GM19463 (cell line): ENCODE results near the gene HOXB4.

Experiments
- ATAC-seq: cut with Tn5 transposase; IDR thresholded peaks from one replicate; pipeline ENCODE4 v1.9.1; 2021; ENCODE audit warnings: mild to moderate bottlenecking, moderate library complexity; ENCODE audit not compliant: unreplicated experiment

HOXB4 gene

DNA sequence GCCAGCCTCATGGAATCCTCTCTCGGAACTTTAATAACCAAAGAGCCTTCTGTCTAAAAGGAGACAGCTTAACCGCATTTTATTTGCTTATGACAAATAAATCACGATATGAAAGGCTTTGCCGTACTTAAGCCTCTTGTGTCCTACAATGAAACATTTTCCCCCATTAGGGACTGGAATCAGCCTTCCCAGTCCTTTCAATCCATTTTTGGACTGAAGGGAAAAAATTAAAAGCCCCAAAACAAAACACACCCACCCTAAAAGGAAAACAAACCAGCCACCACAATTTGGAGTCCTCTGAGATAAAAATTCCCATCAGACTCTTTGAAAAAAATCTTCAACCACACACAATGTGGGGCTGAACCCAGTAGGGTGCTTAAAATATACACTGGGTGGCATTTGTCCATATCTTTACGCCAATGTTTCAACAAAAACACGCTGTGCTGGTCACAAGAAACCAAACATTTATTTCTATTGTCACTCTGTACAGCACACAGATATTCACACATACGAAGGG, 3.0 kb downstream of the HOXB4 start:
- ATAC-seq = no peak

DNA sequence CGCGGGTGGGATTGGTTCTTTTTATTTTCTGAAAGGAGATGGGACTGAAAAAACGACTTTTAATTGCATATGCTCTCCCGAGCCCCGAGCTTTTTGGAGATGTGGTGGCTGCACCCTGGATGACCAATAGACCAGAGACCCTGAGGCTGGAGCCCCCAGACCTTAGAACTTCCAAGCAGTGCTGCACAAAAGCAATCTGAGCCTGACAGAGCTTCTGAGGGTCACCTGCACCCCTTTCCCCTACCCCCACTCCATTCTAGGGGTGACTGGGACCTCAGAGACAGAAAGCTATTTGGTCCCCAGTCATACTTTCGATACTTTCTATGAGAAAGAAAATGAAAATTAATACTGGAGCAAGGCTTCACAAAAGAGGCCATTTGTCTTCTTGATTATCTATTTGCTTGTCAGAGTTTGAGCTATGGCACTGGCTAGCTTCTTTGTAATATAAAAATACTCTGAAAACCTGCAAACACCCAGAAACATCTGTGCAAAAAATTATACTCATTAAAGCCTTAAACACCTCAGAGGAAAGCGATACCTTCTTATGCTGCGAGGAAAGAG, 3.6 kb downstream of the HOXB4 start:
- no peak for ATAC-seq

DNA sequence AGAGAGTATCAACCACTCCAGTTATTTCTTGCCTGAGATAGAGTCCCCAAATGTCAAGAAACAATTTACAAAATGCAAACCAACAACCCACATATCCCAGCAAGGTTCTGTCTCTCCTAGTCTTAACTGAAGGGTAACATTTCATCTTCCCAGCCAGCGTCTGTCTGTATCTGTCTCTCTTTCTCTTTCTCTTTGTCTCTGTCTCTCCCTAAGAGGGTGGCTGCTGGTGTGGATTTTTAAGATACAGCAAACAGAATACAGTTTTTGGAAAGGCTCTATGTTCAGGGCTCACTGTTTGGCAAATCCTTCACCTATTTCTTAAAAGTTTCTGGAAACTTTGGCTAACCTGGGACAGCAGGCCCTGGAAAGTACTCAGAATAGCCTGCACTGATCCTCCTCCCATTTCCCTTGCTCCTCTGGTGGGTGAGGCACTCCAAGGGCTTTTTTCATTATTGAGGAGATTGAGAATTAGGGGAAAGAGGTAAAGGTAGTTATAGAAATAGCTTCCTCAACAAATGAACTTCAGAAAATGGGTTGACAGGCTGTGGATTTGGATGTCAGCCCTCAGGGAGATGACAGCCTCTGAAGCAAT, 6.2 kb downstream of the HOXB4 start:
- no peak for ATAC-seq

DNA sequence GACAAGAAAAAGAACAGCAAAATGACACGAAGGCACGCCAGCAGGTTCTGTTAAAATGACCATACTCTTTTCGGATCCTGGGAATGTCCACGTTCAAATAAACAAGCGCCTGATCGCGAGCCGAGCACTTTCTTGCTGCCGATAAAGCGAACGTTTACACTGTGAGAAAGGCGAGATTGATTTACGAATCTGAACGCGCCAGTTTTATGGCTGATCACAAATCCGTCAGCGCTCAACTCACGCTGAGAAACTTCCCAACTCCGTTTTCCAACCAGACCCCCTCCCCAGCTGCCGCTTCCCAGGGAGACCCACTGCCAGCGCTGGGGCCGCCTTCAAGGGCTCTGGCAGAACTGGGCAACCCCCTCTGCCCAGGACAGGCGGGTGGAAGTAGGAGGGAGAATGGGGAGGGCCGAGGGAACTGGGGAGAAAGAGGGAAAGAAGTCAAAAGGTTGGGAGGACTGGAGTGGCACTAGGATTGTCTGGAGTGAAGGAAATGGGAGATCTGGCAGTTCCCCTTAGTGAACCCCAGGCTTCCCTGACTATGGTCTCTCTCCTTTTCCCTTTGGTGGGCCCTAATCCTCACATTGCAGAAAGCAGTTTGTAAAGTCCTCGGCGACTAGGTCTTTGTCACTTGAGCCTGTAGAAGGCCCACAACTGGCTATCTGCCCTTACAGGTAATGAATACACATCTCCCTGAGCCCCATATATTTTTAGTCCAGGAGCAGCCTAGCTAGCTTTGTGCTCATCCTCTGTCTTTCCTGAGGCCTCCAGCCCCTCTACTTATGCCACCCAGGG, 6.9 kb downstream of the HOXB4 start:
- ATAC-seq = no peak

DNA sequence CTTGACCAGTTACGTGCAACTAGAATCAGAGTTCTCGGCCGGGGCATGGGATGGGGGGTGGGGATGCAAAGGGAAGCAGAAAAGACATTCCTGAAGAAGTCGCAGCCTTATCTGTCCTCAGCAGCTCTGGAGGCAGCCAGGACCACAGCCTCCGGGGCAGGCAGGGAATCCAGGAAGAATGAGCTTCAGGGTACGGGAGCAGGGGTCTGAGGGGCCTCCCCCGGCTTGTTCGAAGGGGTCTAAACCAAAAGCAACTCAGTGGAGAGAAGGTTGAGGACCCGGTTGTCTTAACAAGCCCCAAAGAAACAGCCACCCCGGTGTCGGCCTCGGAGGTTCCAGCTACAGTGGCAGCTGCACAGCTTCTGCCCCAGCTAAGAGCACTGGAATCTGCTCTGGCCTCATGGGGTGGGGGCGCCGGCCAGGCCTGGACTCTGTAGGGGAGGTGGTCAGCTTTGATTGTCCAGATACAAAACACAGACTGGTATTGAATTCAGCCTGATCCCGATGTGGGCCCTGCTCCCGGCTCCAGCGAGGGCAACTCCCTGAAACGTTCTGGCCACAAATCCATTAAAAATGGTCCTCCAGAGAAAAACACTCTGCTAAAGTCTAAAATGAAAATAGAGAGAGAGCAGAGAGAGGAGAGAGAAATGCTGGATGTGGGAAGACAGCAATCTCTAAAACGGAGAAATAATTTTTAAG, 7.7 kb downstream of the HOXB4 start:
- ATAC-seq = no peak

DNA sequence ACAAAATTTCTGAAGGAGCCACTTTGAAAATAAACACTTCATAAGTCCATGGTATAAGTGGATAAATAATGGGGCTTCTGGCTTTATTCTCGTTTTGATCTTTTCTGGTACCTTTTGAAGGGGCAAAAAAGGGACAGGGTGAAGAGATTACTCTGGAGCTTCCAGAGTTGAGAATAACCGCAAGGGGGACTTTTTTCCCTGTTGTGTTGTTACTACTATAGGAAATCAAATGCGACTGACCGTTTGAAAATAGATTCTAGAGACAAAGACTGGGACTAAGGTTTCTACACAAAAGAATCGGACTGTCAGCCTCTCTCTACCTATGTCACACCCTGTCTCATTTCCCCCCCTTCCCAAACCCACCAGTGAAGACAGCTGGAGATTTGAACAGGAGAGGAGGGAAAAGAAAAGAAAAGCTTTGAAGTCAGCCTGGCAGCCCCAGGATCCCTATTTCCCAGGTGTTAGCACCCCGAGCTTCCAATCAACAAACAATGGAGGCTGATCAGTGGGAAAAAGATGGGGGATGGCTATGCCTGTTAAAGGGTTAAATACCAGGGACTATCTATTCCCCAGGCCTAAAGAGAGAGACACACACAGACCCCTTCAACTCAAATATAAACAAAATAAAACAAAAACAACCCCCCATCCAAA, 8.4 kb downstream of the HOXB4 start:
- ATAC-seq = no peak

DNA sequence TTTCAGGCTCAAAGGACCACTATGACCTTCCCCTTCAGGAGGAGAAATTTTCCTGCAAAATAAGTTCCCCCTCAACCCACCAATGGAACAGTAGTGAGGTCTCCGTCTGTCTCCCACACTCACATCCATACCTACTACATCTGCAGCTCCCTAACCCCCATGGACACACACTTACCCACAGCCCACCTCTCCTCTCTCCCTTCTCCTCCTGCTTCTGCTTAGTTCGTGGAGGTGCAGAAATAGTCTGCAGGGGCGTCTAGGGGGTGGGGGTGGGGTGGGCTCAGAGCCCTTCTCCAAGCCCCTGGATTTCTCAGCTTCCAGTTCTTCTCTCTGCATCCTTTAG, 8.9 kb downstream of the HOXB4 start:
- ATAC-seq = no peak

DNA sequence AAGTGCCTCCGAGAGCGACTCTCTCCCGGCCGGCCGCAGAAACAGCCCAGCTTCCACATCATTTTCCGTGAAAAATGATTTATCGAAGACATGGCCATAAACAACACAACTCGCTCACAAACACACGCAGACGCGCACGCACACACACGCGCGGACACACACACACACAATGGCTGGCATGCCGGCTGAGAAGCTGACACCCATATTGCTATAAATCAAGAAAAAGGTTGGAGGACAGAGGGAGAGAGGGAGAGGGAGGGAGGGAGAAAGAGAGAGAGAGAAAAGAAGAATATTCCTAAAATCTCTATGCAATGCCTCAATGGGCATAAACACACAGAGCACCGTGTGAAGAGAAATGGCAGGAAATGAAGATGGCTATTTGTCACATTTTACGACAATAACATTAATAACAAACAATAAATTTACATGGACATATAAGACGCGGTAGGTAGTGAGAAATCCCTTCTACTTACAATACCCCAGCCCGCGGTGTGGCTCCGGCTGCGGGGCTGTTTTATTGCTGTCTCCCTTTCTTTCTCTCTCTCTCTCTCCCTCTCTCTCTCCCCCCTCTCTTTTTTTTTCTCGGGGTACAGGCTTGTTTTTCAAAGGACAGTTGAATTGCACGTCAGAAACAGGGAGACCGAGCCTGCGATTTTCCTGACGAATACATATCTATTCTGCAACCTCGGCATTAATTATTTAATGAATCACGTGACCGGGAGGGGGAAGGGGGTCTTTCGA, 9.5 kb downstream of the HOXB4 start:
- ATAC-seq = no peak

DNA sequence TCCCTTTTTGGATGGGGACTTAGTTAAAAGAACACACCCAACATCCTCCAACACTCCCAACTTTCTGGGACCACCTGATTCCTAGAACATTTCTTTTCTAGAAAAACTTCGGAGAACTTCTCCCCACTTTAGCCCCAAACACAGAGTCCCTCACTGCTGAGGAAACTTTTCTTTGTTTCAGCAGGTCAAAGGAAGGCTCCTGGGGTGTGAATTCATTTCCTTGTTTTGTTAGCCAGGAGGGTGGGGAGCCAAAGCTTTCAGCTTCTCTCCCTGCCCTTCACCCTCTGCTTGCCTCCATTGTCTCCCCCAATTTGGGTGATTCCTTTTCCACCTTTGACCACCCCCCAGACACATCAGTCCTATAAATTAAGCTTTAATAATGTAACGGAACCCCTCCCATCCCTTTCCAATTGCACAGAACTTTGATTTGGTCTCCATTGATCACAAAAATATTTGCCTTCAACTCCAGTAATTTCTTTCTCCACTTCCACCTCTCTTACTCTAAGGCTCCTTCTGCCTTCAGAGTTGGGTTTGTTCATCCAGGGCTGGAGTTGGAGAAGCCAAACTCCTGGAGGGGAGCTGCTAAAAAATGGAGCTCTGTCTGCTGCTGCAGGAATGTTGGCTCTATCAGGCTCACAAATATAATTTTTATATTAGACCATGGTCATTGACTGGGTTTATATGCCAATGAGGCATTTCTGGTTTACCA, 10.3 kb downstream of the HOXB4 start:
- ATAC-seq = no peak

DNA sequence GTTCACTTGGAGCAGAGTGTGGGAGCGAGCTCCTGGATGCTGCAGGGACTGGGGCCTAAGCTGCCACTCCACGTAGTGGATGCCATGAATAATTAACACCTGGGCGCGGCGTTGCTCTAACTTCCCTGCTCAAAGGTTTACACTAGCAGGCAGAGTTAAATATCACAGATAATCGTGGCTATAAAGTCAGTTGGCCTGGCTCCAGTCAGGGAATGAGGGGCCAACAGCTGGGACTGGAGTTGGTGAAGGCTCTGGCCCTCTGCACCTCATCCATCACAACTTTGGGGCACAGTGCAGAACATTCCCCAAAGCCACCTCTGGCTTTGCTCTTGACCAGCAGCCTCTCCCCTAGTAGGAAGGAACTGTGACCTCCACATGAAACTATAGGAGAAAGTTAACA, 10.9 kb downstream of the HOXB4 start:
- ATAC-seq = no peak

DNA sequence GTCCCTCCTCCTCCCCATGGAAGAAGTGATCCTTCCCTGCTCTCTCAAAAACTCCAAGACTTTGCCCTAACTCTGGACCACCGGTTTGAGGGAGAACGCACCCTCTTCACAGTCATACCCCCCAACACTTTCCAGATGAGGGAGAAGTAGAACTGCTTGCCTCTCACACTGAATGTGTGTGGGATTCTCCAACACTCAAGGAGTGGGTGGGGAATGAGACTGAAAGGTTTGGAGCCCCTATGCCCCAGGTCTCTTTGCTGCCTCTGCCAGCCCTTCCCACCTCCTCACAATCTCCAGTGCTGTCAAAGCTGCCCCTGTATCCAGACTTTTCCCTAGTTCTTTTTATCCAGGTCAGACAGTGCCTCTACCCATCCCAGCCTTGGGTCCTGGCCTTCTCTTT, 11.4 kb downstream of the HOXB4 start:
- ATAC-seq = no peak

DNA sequence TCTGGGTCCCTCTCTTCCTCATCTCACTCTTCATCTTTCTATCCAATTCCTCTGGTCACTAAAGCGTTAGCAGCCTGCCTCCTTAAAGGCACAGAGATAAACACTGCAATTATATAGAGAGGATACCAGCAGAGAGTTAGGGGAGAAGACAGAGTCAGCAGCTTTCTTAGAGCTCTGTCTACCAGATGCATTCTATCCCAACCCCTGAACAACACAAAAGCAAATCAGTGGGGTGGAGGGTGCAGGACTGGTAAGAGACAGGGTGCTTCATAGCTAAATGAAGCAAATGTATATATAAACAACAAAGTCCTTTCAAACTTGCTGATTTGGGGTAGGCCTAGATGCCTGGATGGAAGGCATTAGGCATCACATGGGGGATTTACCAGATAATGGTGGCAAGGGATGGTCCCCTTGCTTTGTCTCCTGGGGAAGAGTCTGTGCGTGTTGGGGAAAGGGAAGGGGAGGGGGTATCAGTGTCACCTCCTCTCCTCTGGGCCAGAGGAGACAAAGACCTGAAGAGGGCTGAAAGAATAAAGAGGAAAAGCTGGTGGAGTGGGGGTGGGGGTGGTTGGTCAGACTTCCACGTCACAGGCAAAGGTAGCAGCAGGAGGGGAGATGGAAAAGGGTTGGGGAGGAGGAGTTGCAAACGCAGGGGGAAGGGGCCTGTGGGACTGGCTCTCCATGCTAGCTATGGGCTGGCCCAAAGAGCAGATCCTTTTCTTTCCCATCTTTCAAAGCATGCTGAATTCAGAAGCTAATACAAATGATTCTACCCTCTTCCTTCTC, 12.0 kb downstream of the HOXB4 start:
- ATAC-seq = no peak

DNA sequence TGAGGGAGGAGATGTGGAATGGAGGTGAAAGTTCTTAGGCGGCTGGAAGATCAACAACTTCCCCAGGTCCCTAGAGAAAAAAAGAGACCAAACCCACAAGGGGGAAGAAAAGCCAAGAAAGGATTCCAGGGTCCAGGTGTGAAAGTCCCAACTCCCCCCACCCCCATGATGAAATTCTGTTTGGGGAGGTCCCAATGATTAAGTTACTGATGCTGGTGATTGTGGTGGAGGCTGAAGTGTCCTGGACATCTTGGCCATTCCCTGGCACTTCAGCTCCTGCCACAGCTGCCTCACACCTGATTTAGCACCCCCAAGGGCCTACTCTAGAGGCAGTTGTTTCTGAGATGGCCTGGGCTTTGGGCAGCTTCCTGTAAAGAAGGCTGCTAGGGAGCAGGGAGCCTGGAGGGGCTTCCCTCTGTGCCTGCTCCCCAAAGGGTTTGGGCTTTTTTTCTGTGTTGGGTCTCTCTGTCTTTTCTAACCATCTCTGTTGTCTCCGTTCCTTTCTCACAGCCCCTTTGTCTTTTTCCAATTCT, 13.1 kb downstream of the HOXB4 start:
- ATAC-seq = no peak

DNA sequence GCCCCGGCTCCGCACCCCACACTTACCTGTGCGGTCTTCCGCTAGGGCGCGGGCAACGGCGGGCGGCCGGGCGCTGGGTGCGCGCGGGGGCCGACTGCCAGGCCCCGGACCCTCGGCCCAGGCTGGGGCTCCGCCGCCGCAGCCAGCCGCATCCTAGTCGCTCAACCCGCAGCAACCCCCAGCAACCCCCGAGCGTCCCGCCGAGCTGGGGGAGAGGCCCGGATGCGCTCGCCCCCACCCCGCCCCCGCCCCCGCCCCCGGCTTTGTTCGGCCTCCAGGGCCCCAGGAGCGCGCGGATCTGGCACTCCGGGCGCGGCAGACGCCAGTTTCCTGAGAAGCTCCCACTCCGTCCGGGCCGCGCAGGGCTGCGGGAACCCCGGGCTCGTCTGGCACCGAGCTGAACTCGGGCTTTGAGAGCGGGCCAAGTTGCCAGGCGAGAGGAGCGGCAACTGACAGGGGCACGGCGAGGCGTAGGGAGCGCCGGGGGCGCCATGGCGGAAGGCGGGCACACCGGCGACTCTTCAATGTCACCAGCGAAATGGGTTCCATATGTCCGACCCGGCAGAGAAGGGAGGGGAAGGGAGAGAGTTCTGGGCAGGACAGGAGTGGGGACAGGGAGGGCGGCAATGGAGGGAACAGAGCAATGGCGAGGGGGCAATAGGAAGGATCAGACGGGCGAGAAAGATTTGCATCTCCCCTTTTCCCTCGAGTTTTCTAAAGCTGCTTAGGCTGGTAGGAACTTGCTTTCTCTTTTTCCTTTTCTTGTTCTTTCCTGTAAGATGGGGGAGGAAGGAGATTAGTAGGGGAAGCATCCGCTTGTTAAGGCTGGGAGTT, 13.7 kb downstream of the HOXB4 start:
- no peak for ATAC-seq

DNA sequence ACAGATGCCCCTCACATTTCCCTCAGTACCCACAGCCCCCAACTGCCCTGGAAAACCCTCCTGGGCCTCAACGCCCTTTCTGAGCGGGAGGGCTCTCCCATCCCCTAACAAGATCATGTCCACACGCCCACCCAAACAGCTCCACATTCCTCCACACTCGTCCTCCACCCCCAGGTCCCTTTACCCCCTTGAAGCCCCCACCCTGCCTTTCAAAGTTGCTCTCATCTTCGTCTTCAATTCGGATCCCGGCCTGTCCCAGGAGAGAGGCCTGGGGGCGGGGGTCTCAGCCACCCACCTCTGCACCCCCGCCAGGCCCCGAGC, 14.3 kb downstream of the HOXB4 start:
- ATAC-seq = no peak

DNA sequence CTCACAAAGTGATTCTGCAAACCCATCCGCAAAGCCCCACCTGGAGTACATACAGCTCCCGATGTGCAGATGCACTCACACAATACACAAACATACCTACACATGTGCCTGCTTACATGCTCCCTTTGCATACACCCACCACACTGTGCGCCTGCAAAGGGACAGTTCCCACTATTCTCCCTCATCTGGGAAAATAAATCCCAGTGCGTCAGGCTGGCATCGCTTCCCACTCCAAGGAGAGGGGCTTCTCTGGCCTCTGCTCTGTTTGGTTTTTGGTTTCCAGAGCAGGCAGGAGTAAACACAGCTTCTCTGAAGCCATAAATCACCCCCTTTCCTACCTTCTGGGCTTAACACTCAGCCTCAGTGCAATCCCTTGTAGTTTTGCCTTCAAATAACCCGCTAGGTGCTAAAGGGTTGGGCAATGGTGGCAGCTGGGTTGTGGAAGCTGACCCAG, 14.7 kb downstream of the HOXB4 start:
- no peak for ATAC-seq

DNA sequence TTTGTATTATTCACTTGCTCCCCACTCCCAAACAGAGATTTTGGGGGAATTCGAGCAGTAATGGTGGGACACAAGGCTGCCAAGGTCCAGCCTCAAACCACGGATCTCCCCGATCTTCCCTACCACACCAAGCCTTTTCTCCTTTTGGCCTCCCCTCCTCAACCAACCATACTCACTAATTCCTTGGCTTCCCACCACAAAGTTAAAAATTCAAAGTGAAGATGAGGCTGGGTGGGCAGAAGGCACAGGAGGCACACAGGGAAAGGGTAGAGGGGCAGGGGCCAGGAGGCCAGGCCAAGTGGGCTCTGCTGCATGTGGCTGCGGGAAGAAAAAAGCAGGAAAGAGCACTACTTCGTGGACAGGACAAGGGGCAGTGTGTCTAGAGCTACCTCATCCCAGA, 15.2 kb downstream of the HOXB4 start:
- ATAC-seq = no peak
